ENCODE data around the gene SYNM. TPM values are rescaled to one million over a fixed set of nuclear protein-coding genes. Genes with fewer than 3 reads are reported as not detected.

The SYNM gene
- total RNA-seq, 4 donors from 2014 or later = 26.7 to 61.2 (median 45.3) TPM

- no peak for TF ChIP-seq CTCF (IDR thresholded peaks at IDR 0.05; ENCODE audit: low read depth)
These were observed 27.9 kb downstream of the SYNM start for GRCh38 chr15:99132634-99133287.

GRCh38 chr15:99134317-99134821 lies 29.5 kb downstream of the SYNM start:
- no peak for TF ChIP-seq CTCF (IDR thresholded peaks at IDR 0.05; ENCODE audit: low read depth)

GRCh38 chr15:99135194-99135593 lies 30.3 kb downstream of the SYNM start:
- TF ChIP-seq CTCF (IDR thresholded peaks at IDR 0.05; ENCODE audit: low read depth) = no peak

- TF ChIP-seq CTCF (IDR thresholded peaks at IDR 0.05; ENCODE audit: low read depth) = no peak
These were observed 32.2 kb downstream of the SYNM start for GRCh38 chr15:99137111-99137546.

GRCh38 chr15:99137877-99138276 lies 33.0 kb downstream of the SYNM start:
- TF ChIP-seq CTCF (IDR thresholded peaks at IDR 0.05; ENCODE audit: low read depth) = no peak

GRCh38 chr15:99138491-99138982 lies 33.7 kb downstream of the SYNM start:
- TF ChIP-seq CTCF (IDR thresholded peaks at IDR 0.05; ENCODE audit: low read depth) = no peak

- no peak for TF ChIP-seq CTCF (IDR thresholded peaks at IDR 0.05; ENCODE audit: low read depth)
These were observed 34.4 kb downstream of the SYNM start for GRCh38 chr15:99139276-99139675.

All from subcutaneous adipose tissue (tissue), 4 donors.